HG02981 (cell line): ENCODE data around the gene TCP11X1.
"Not testable (repeated sequence)": the region's sequence is repeated elsewhere in the genome, so short reads cannot be mapped to it uniquely, and the experiment has no call there.

ENCODE experiments used
- ATAC-seq: cut with Tn5 transposase; IDR thresholded peaks from one replicate; pipeline ENCODE4 v1.9.1; 2021; ENCODE audit warnings: mild to moderate bottlenecking, moderate library complexity; ENCODE audit not compliant: unreplicated experiment

Gene TCP11X1

GRCh38 chrX:102214986-102215385, at the start of gene TCP11X1:
TCP11X1 (plus strand) TSS chrX:102215301.
- not testable (repeated sequence) for ATAC-seq

DNA sequence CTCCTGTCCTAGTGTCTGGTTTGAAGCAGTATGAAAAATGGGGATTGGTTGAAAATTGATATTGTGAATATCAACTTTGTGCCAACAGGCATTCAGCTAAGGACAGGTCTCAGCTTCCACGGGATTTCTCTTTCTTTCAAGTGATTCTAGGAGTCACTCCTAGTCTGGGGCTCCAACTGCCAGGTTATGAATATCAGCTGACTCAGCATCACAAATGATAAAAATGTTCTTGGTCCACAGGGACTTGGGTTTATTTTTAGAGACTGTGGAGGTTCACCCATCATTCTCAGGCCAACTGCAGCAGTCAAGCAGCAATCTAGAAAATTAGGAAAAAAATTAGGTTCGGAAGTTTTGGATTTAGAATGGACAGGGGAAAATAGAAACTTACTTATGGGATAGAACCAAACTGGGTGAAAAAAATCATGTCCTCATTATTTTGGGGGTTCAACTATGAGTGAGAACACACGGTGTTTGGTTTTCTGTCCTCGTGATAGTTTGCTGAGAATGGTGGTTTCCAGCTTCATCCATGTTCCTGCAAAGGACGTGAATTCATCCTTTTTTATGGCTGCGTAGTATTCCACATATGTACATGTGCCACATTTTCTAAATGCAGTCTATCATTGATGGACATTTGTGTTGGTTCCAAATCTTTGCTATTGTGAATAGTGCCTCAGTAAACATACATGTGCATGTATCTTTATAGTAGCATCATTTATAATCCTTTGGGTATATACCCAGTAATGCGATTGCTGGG, 29.0 kb upstream of the TCP11X1 start:
- no peak for ATAC-seq

- ATAC-seq, result not testable (repeated sequence)
Measured at GRCh38 chrX:102207940-102208339, 7.2 kb upstream of the TCP11X1 start.

GRCh38 chrX:102216497-102216896, 1.4 kb downstream of the TCP11X1 start:
- not testable (repeated sequence) for ATAC-seq

- not testable (repeated sequence) for ATAC-seq
Measured at GRCh38 chrX:102235678-102236077, 20.6 kb downstream of the TCP11X1 start.

- ATAC-seq, result not testable (repeated sequence)
Measured at GRCh38 chrX:102240265-102240664, 25.2 kb downstream of the TCP11X1 start.

- not testable (repeated sequence) for ATAC-seq
Measured at GRCh38 chrX:102246893-102247292, 31.8 kb downstream of the TCP11X1 start, which contains the start of gene NXF2. NXF2 (plus strand) TSS chrX:102247167; CDS start chrX:102307079, 59,912 bp downstream.

DNA sequence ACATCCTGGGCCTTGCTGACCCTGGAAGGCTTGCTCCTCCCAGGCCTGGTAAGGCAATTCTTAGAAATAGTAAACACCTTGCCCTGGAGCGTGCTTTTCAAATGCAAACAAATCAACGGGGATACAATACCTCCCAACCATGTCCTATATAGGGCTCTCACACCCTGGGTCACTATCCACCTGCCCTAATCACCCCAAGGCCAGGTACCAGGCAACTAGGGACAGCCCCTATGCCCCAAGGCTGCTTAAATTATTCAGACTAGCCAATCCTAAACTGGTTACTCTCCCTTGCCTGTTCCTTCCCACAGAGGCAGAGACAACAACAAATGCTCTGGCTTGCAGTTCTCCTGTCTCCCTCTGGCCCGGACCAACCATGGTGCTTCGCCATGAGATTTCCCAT, 57.1 kb downstream of the TCP11X1 start:
- not testable (repeated sequence) for ATAC-seq
